HG03095 (cell line): ENCODE data around the gene ANKRD10.
"Not testable (repeated sequence)": the region's sequence is repeated elsewhere in the genome, so short reads cannot be mapped to it uniquely, and the experiment has no call there.

Experiments used
- ATAC-seq: cut with Tn5 transposase; IDR thresholded peaks from one replicate; pipeline ENCODE4 v1.9.1; 2021; ENCODE audit warnings: moderate library complexity; ENCODE audit not compliant: unreplicated experiment

Gene ANKRD10

GRCh38 chr13:110915057-110915873 is at the start of gene ANKRD10:
TSS of gene ANKRD10 (minus strand) at chr13:110915069. CDS start at chr13:110914934, 135 bp downstream.
- ATAC-seq: peak; percentile 72

GRCh38 chr13:110964229-110965037 is 49.6 kb upstream of the ANKRD10 start:
- ATAC-seq: no peak

- ATAC-seq: no peak
These were observed 48.7 kb upstream of the ANKRD10 start for GRCh38 chr13:110963554-110963970.

DNA sequence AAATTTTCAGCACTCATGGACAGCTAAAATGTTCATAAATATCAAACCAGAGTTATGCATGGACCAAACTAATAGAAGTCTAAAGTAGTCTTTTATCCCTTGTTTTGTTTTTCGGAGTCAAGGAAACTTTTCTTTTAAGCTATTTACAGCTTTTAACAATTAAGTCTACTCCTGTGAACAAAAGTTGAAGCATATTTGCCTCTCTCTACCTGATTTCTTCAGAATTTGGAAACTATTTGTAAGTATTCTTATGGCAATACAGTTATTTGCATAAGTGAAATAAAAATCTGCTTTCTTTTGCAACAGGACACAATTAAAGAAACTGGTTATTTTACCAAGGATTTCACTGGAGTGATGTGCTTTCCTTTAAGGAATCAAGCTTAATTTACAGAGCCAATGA is 47.1 kb upstream of the ANKRD10 start:
- ATAC-seq: no peak

DNA sequence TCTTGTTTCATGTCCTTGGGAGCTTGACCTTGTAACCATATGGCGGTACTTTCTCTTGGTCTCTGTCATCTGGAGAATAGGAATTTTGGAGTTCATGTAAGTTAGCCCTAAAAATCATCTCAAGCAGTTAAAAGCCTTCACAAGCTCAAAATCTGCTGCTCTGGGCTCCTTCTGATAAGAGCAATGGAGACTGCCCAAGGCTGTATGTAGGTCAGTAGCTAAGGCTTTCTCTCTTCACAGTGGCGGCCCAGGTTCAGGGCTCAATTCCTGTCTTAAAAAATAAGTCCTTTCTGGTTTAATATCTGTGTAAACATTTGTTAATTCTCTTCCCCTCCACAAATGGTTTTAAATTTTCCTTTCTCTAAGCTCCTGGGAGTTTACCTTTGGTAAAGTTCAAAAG is 45.3 kb upstream of the ANKRD10 start:
- ATAC-seq: no peak

DNA sequence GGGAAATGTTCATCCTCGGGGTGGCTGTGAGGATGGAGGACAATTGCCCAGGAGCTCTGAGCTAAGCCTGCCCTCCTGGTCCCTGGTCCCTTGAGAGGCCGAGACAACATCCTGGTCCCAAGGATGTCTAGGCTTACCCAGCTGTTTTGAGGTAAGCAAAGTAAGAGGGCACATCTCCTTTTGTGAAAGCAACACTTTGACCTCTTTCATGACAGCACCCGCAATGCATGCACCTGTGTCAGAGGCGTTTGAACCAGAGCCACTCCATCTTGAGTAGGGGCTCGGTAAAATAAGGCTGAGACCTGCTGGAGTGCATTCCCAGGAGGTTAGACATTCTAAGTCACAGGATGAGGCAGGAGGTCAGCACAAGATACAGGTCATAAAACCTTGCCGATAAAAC is 43.1 kb upstream of the ANKRD10 start:
- no peak for ATAC-seq

DNA sequence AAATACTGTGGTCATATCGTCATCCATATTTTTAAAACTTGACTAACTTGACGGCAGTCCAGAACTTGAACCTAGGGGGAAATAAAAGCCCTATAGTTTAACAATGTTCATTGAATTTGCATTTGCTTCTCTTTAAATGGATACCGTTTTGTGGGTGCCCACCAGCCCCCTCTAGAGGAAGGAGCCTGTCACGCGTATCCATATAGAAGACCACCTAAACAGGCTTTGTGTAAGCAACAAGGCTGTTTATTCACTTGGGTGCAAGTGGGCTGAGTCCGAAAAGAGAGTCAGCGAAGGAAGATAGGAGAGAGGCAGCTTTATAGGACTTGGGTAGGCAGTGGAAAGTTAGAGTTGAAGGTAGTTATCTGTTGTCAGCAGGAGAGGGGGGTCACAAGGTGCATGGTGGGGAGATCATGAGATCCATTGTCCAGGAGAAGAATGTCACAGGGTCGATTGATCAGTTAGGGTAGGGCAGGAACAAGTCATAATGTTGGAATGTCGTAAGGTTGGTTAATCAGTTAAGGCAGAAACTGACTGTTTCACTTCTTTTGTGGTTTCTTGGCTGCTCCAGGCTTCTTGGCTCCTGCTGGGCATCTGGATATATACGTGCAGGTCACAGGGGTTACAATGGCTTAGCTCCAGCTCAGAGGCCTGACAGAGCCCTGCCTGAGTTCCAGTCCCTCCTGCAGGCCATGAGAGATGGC is 42.5 kb upstream of the ANKRD10 start:
- ATAC-seq: no peak

DNA sequence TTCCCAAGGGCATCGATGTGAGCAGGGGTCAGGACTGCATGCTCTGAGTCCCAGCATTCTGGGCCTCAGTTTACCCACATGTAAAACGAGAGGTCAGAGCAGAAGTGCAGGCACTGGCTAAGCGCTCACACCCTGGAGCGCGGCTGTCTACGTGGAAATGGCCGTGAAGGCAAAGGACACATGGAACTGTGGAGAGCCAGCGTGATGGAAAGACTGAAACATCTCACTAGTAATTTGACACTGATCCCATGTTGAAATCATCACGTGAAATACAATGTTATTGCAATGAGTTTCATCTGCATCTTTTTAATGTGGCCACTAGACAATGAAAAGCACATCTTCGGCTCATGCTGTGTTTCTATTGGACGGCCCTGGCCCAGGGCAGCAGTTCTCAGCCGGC is 41.3 kb upstream of the ANKRD10 start:
- not testable (repeated sequence) for ATAC-seq

DNA sequence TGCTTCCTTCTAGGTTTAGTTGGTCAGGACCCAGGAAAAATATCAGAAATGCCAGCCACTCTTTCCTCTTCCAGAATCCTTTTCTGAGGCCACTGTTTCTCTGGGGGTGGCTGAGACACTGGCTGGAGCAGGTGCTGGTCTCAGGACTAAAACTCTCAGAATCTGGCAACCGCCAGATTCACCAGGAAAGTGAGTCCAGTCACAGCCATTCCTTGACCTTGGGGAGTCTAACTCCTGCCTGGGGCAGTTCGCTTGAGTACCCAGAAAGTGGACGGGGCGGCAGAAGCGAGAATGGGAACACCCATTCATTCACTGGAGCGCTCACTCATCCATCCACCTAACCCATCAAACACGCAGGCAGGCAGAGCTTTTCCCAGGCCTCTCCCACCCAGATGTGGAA is 40.7 kb upstream of the ANKRD10 start:
- ATAC-seq: not testable (repeated sequence)

DNA sequence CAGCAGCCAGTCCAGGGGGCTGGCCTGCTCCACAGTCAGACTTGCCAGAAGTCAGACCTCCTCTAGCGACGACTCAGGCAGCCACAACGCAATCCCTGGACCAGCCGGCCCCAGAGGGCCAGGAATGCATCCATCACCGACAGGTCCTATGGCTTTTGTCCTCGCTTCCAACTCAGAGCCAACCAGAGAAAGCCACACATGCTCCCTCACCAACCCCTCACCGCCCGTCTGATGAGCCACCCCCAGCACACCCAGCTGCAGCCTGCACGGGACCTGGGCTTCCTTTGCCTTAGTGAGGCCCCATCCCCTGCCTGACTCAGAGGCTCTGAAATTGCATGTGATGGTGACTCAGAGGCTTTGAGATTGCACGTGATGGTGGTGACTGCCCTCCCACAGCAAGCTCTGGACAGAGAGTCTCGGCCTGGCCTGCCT is 40.2 kb upstream of the ANKRD10 start:
- peak; percentile 50 for ATAC-seq

DNA sequence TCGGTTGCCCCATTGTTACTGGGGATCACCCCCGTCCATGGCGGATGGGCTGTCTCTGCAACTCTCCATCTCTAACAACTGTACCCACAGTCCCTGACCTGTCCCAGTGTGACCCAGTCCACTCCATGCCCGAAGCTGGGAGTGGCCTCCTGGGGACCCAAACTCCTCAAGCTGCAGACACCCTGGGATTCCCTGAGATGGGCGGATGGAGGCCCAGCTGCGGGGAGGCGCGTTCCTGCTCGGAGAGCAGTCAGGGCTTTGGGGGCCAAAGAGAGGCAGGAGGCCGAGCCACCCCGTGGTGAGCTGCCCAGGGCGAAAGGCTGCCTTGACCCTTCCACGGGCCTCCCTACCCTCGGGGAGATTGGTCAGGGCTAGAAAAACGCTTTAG is 39.7 kb upstream of the ANKRD10 start:
- ATAC-seq: not testable (repeated sequence)

DNA sequence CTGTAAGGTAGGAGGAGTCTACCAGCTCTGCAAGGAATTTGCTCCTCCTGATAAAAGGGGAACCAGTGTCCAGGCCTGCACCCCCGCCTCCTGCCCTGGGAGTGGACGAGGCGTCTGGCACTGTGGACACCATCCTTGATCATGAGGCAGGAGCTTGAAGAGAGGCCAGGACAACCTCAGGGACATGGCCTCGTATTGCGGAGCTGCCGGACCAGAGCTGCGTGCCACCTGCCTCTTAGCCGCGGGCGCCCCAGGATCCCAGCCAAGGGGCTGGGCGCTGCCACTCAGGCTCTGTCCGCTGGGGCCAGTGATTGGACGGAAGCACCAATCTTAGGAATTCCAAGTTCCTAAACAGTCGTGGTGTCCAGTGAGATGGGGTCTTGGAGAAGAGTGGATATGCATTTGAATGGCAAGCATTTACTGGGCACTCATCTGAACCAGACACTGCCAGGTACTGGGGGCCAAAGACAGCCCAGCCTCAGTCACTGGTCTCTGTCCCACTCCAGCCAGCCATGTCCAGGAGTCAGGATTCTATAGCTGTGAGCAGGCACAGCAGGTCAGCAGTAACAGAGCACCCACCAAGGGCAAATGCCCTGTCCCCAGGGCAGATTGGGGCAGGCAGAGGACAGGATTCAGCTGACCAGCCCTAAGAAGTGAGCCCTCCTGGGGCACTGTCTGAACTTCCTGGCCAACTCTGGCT is 39.1 kb upstream of the ANKRD10 start:
- ATAC-seq: no peak

DNA sequence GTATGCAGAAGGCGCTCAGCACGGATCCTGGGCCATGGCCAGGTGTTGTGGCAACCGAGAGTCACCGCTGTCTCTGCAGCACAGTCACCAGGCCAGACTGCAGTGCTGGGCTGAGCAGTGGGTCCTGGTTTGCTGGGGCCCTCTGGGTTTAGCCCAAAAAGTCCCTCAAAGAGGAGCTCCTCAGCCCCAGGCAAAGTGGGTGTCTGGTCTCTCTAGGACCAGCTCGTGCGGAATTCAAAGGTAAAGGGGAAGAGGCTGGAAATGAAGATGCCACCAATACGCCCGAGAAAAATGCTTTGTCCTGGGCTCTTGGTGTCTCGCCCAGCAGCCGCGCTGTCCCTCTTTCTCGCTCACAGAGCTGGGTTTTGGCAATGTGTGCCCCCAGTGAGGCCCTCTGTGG is 38.5 kb upstream of the ANKRD10 start:
- no peak for ATAC-seq

GRCh38 chr13:110952135-110952534 is 37.3 kb upstream of the ANKRD10 start:
- peak; percentile 52 for ATAC-seq

DNA sequence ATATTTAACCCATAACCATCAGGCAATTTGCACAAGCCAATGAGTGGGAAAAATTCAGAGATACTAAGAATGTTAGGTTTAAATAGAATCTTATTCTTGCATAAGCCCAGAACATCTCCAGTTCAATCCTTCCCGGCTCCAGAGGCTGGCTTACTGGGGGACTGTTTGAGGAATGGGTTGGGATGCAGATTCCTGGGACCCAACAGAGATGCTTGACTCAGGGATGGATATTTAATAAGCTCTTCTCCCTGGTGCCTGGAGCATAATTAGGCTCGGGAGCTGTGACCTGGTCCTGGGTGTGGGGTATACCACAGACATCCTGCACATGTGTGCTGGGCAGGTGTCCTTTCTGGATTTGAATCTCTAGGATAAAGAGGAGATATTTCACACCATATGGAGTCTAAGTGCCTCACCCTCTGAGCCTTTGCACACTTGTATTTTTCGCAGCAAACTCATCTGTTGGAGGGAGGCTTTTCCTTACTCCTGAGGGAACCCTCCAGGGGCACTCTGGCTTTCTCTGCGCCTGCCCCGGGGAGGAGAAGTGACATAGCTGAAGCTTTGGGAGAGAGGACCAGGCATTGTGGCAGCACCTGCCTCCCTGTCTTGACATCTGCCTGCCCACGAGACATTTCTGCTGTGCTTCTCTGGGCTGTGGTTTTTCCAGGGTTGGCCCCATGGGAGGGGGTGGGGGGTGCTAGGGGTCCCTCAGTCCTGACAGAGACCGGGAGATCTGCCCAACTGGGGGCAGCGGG is 36.1 kb upstream of the ANKRD10 start:
- no peak for ATAC-seq

DNA sequence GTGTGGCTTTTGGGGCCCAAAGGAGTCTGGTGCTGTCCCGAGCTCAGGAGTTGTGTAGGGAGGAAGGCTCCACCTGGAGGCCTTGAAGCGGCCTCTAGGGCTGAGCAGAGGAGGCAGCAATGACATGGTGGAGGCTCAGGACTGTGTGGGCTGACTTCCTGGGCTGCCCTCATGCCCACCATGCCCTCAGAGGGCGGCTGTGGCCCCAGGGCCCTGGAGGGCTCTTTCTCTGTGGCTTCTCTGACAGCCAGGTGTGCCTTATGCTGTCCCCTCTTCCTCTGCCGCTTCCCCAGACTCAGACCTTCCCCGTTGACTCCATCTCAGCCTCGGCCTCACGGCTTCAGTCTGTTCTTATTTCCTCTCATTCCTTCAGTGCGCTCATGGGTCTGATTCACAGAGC is 35.5 kb upstream of the ANKRD10 start:
- no peak for ATAC-seq

- no peak for ATAC-seq
These were observed 34.8 kb upstream of the ANKRD10 start for GRCh38 chr13:110949628-110950027.

DNA sequence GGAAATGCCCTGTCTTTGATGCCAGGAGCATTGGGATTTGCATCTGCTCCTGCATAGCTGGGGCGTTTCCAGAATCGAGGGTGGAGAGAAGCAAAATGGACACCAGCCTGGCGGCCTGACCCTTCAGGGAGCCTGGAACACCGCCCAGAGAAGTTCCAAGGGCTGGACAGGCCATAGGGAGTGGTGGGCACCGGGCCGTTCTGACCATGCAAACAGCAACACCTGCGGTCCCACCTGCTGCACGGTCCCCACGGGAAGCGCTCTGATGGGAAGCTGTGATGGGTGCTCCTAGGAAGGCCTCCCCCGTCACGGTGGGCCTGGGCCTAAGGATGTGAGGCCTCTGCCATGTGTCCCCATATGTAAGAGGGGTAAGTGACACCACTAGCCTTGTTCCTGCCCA is 34.2 kb upstream of the ANKRD10 start:
- no peak for ATAC-seq

DNA sequence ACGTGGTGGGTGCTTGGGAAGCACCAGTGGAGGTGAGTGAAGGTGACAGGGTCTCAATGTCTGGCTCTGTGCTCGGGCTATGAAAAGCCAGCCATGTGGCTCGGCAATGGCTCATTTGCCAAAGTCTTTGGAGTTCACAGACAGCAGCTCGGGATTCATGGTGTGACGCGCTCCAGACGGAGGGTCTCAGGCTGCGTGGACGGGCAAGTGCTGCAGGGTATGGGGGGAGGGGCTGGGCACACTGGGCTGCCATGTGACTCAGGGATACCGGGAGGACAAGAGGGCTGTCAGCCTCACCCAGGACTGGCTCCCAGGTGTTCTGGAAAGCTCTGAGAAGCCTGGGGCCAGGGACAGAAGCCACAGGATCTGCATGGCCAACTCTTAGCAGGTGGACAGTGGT is 32.5 kb upstream of the ANKRD10 start:
- ATAC-seq: not testable (repeated sequence)

DNA sequence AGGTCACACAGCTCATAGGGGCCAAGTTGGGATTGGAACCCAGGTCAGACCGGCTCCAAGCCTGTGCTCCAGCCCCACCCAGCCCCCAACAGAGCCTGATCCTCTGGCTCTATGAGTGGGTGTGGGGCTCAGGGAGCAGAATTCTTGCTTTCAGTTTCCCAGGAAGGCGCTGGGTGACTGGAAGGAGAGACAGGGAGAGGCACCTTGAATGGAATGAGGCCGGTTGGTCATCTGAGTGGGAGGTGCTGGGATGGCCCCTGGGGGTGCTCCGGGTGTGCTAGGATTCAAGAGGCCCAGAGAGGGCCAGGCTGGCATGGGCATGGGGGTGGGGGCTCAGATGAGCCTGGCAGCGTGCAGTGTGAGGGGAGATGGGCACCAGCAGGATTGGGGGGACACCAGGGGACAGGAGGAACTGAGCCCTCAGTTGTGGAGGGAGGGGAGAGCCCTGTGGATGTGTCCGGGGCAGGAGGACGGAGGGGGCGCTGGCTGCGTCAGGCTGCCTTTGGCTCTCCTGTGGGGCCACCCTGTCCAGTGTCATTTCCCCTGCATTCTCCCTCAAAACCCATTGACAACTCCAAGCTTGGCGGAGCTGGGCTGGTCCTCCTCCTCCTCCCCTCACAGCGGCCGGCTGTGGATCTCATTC is 31.2 kb upstream of the ANKRD10 start:
- ATAC-seq: no peak
